ENCODE measurements around the gene SLC9C2. TPM values are rescaled to one million over a fixed set of nuclear protein-coding genes. Genes with fewer than 3 reads are reported as not detected.

The SLC9C2 gene
- total and polyA plus RNA-seq, 9 donors = 0.07 to 5.3 (median 0.65) TPM

DNA sequence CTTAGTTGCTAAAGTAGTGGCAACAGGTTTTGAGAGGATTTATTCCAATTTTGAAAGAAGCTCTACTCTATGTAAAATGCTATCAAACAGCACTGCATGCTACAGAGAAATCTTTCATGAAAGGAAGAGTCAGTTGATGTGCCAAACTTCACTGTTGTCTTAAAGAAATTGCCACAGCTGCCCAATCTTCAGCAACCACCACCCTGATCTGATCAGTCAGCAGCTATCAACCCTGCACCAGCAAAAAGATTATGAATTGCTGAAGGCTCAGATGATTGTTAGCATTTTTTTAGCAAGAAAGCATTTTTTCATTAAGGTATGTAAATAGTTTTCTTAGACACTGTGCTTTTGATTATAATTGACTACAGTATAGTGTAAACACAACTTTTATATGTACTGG lies 49.6 kb downstream of the SLC9C2 start:
- no peak for TF ChIP-seq POLR2A (IDR thresholded peaks at IDR 0.05)
- no peak for TF ChIP-seq EP300 (IDR thresholded peaks at IDR 0.05)
- TF ChIP-seq CTCF (IDR thresholded peaks at IDR 0.05) = no peak
- no peaks in the 10 kb centered on the region for H3K27me3 ChIP-seq
- no peak overlapping the region for H3K27ac ChIP-seq
- no peak overlapping the region for H3K4me3 ChIP-seq
- DNase-seq = no peak
- no peaks in the 10 kb centered on the region for H3K9me3 ChIP-seq
- H3K4me1 ChIP-seq (ENCODE audit: insufficient read depth) = no peaks in the 10 kb centered on the region
- intact Hi-C loops (cut with DNase I) = no loop called here
- no peaks in the 10 kb centered on the region for H3K36me3 ChIP-seq

DNA sequence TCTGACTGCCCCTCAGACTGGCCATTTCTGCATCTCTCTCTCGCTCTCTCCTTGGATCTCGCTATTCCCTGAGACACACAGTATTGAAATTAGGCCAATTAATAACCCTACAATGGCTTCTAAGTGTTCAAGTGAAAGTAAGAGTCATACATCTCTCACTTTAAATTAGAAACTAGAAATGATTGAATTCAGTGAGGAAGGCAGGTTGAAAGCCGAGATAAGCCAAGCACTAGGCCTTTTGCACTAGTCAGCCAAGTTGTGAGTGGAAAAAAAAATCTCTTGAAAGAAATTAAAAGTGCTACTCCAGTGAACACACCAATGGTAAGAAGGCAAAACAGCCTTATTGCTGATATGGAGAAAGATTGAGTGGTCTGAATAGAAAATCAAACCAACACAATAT lies 51.2 kb downstream of the SLC9C2 start:
- TF ChIP-seq POLR2A (IDR thresholded peaks at IDR 0.05) = no peak
- TF ChIP-seq CTCF (IDR thresholded peaks at IDR 0.05) = no peak
- TF ChIP-seq EP300 (IDR thresholded peaks at IDR 0.05) = no peak

GRCh38 chr1:173549813-173550212 lies 53.1 kb downstream of the SLC9C2 start:
- Histone ChIP-seq H3K36me3 (no peaks in the 10 kb centered on the region), H3K27ac (no peak overlapping the region), H3K27me3 (no peaks in the 10 kb centered on the region), H3K4me3 (no peak overlapping the region), H3K4me1 (ENCODE audit: insufficient read depth) (no peaks in the 10 kb centered on the region), H3K9me3 (no peaks in the 10 kb centered on the region)
- intact Hi-C loops (cut with DNase I) = no loop called here
- WGBS, 3 donors = 85 to 91% (median 90%) methylated on average over 2 of the region's 2 CpGs
- no peak for TF ChIP-seq POLR2A (IDR thresholded peaks at IDR 0.05)
- TF ChIP-seq CTCF (IDR thresholded peaks at IDR 0.05) = no peak
- no peak for TF ChIP-seq EP300 (IDR thresholded peaks at IDR 0.05)
- no peak for DNase-seq

More for the DNA sequence above, 51.2 kb downstream of the SLC9C2 start:
- DNase-seq = no peak
- no peaks in the 10 kb centered on the region for H3K4me1 ChIP-seq (ENCODE audit: insufficient read depth)
- no peaks in the 10 kb centered on the region for H3K9me3 ChIP-seq
- H3K4me3 ChIP-seq = no peak overlapping the region
- WGBS, 3 donors = 92 to 93% (median 92%) methylated on average over 3 of the region's 3 CpGs
- no peak overlapping the region for H3K27ac ChIP-seq
- intact Hi-C loops (cut with DNase I) = no loop called here
- no peaks in the 10 kb centered on the region for H3K27me3 ChIP-seq
- no peaks in the 10 kb centered on the region for H3K36me3 ChIP-seq

DNA sequence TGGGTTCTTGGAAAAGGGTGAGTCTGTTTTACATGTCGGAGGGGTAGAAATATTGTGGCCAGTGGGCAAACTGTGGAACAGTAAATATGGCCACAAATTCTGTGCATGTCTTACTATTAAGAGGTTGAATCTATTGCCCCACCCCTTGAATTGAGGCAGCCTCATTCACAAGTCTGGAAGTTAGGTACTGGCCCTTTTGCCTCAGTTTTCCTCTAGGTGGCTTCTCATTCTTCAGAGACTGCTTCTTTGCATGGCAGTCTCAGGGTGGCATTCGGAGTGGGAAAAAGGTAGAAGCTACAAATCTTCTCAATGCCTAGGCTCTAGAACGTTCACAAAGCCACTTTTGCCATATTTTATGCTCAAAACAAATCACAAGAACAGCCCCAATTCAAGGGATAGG lies 57.2 kb downstream of the SLC9C2 start:
- Histone ChIP-seq H3K27ac (no peak overlapping the region), H3K9me3 (no peaks in the 10 kb centered on the region), H3K4me1 (ENCODE audit: insufficient read depth) (no peaks in the 10 kb centered on the region), H3K27me3 (no peaks in the 10 kb centered on the region), H3K4me3 (no peak overlapping the region), H3K36me3 (no peaks in the 10 kb centered on the region)
- intact Hi-C loops (cut with DNase I) = no loop called here
- no peak for TF ChIP-seq EP300 (IDR thresholded peaks at IDR 0.05)
- no peak for TF ChIP-seq POLR2A (IDR thresholded peaks at IDR 0.05)
- no peak for TF ChIP-seq CTCF (IDR thresholded peaks at IDR 0.05)
- no peak for DNase-seq
- WGBS, 3 donors = 53 to 84% (median 83%) methylated on average over 3 of the region's 3 CpGs

GRCh38 chr1:173536223-173536622 lies 66.6 kb downstream of the SLC9C2 start:
- intact Hi-C loops (cut with DNase I) = no loop called here
- Histone ChIP-seq H3K36me3 (no peaks in the 10 kb centered on the region), H3K27ac (no peak overlapping the region), H3K27me3 (no peaks in the 10 kb centered on the region), H3K4me3 (no peak overlapping the region), H3K4me1 (ENCODE audit: insufficient read depth) (no peaks in the 10 kb centered on the region), H3K9me3 (no peaks in the 10 kb centered on the region)
- DNase-seq = no peak
- TF ChIP-seq CTCF (IDR thresholded peaks at IDR 0.05) (no peak), EP300 (IDR thresholded peaks at IDR 0.05) (no peak), POLR2A (IDR thresholded peaks at IDR 0.05) (no peak)
